ENCODE data around the gene APBA1.

APBA1 gene

DNA sequence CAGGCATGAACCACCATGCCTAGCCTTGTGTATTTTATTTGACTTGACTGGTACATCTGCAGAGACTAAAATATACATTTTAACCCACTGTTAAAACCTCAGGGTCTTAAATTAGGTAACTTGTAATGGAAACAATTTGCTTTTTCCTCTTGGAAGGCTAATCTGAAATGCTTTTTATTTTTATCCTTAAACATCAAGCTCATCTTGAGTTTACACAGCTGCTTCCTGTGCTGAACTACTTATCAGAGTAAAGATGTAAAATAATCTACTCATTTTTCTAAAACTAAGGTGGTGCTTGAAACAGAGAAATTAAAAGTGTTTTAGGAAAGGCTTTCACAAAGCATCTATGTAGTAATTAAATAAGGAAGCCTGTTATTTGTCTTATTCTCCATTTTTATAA lies 203.0 kb downstream of the APBA1 start:
- H3K4me1 Mint-ChIP-seq, result no peaks in the 10 kb centered on the region
- DNase-seq (ENCODE audit: low spot score in 2 of 2) (no peak), ATAC-seq (ENCODE audit: low read depth) (no peak)
- no peak overlapping the region for H3K27ac Mint-ChIP-seq
- H3K27me3 Mint-ChIP-seq, result peaks cover 6% of the 10 kb centered on the region
- H3K9me3 Mint-ChIP-seq, result no peaks in the 10 kb centered on the region
- H3K4me3 Mint-ChIP-seq, result no peak overlapping the region
- H3K36me3 Mint-ChIP-seq, result no peaks in the 10 kb centered on the region

DNA sequence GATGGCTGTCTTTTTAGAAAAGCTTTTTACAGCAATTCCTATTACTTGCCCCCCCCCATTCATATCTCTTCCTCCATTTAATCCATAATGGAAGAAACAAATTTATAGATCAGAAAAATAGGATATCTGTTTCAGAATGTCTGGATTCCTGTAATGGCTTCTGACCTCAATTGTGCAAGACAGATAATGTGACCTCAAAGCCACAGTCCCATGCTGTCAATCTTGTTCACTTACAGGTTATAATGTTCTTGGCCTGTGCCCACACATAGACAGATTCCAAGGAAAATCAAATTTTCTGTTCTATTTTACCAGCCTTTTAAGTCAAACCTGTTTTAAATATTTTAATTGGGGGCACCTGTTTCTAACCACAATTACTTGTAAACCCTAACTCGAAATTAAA lies 203.8 kb downstream of the APBA1 start:
- DNase-seq (ENCODE audit: low spot score in 2 of 2) (no peak), ATAC-seq (ENCODE audit: low read depth) (no peak)
- Mint-ChIP-seq H3K27ac (no peak overlapping the region), H3K36me3 (no peaks in the 10 kb centered on the region), H3K9me3 (no peaks in the 10 kb centered on the region), H3K27me3 (peaks cover 6% of the 10 kb centered on the region), H3K4me1 (no peaks in the 10 kb centered on the region), H3K4me3 (no peak overlapping the region)

DNA sequence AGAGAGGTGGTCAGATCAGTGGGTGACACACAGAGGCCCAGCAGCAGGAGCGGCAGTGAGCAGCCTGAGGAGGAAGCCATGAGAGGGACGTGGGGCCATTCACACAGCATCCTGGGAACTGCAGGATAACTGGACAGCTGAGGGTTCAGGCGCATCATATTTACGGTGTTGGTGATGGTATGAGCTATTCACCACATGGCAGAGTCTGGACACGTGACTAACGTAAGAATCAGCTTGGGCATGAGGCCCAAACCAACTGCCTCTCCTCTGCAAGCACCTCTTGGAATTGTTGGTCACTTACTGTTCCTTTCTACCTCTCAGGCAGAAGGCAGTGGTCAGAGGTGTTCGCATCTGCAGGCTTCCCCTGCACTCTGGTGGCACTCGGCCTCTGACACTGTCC lies 206.0 kb downstream of the APBA1 start:
- no peak for DNase-seq (ENCODE audit: low spot score in 2 of 2)

DNA sequence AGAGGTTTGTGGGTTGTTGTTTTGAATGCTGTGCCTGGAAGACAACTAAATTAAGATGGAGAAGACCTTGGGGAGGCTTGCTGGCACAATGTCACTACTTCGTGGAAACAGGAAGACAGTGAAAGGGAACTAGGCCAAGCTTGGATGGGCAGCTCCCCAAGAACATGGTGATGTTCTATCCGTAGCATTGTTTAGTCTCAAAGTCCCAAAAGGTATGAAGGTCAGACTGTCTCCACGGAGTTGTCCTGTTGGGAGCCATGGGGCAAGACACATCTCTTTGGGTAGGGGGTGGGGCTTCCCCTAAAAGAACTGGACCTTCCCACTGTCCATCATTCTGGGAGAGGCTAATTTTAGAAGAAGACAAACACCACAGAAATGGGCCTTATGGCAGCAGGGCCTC lies 206.7 kb downstream of the APBA1 start:
- Mint-ChIP-seq H3K36me3 (no peaks in the 10 kb centered on the region), H3K27me3 (peaks cover 2% of the 10 kb centered on the region), H3K27ac (no peak overlapping the region), H3K4me3 (no peak overlapping the region), H3K4me1 (no peaks in the 10 kb centered on the region), H3K9me3 (no peaks in the 10 kb centered on the region)
- DNase-seq (ENCODE audit: low spot score in 2 of 2), result no peak
- no peak for ATAC-seq (ENCODE audit: low read depth)

More for the DNA sequence above, 206.0 kb downstream of the APBA1 start:
- H3K9me3 Mint-ChIP-seq, result no peaks in the 10 kb centered on the region
- no peak for ATAC-seq (ENCODE audit: low read depth)
- no peak overlapping the region for H3K4me3 Mint-ChIP-seq
- H3K36me3 Mint-ChIP-seq, result no peaks in the 10 kb centered on the region
- H3K27me3 Mint-ChIP-seq, result peaks cover 2% of the 10 kb centered on the region
- H3K27ac Mint-ChIP-seq, result no peak overlapping the region
- H3K4me1 Mint-ChIP-seq, result no peaks in the 10 kb centered on the region

DNA sequence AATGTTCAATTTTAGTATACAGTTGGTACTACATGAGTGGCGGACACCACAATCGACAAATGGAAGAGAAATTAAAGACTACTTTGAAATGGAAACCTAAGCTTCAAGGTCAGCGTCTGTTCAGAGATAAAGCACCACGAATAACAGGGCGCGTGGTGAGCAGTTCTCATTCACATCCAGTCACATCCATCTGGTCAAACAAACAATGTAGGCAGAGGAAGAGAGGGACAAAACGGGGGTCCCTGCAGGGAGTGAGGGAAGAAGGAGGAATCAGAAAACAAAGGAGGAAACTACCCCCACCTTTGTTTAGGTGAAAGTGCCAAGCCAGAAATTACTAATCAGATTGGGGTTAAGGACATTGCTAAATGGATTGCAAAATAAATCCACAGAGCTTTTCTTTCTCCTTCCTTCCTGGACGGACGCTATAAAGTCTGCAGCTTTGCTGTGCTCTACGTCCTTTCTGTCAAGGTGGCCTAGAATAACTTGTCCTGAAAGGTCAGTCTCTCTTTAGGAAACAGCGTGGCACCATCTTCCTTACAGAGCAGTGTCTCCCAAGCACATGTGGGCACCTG lies 208.6 kb downstream of the APBA1 start:
- H3K36me3 Mint-ChIP-seq, result no peaks in the 10 kb centered on the region
- no peaks in the 10 kb centered on the region for H3K4me1 Mint-ChIP-seq
- H3K9me3 Mint-ChIP-seq, result no peaks in the 10 kb centered on the region
- DNase-seq (ENCODE audit: low spot score in 2 of 2), result no peak
- H3K27ac Mint-ChIP-seq, result no peak overlapping the region
- H3K27me3 Mint-ChIP-seq, result peaks cover 2% of the 10 kb centered on the region
- H3K4me3 Mint-ChIP-seq, result no peak overlapping the region
- no peak for ATAC-seq (ENCODE audit: low read depth)

DNA sequence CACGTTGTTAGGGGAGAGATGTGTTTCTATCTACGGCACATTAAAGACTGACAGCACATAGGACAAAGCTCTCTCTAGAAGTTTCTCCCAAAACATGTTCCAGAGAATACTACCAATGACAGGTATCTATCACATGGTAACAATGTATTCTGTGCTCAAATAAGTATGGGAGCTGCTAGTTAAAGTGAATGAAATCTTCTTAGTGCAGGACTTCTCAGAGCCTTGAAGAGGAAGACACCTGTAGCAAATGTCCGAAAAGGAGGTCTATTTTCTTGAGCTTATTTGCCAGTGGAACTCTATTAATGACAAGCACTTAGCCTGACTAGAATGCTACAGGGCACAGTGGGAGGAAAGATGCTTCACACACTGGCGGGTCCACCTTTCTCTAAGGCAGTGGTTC lies 209.8 kb downstream of the APBA1 start:
- Mint-ChIP-seq H3K27me3 (peaks cover 2% of the 10 kb centered on the region), H3K4me1 (no peaks in the 10 kb centered on the region), H3K36me3 (no peaks in the 10 kb centered on the region), H3K9me3 (no peaks in the 10 kb centered on the region), H3K4me3 (no peak overlapping the region), H3K27ac (no peak overlapping the region)
- no peak for DNase-seq (ENCODE audit: low spot score in 2 of 2)
- ATAC-seq (ENCODE audit: low read depth), result no peak

DNA sequence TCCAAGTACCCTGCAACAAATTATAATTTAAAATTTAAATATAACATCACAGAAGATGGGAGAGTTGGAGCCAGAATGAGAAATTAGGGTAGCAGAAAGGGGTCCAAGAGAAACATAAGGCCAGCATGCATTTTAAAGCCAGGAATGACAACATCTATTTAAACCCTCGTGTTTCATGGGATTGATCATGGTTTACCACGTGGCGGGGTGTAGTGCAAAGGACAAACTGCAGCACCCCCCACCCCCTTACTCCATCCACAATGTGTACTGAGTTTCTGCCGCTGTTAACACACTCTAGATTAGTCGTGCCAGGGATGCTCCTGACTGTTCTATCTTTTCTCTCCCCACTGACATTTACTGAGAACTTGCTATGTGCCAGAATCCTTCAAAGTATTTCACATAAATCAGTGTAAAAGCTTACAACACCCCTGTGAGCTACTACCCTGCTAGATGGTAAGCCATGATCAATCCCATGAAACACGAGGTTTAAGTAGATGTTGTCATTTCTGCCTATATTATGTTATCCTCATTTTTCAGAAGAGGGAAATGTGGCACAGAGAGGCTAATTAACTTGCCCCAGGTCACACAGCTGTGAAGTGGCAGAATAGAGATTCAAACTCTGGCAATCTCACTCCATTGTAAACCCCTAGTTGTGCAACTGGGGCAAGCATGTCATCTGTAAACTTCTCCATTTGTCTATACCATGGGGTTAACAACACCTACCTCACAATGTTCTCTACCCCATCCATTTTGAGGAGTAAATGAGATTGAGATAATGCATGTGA lies 210.9 kb downstream of the APBA1 start:
- Mint-ChIP-seq H3K27ac (no peak overlapping the region), H3K9me3 (no peaks in the 10 kb centered on the region), H3K4me1 (no peaks in the 10 kb centered on the region), H3K27me3 (peaks cover 2% of the 10 kb centered on the region), H3K4me3 (no peak overlapping the region), H3K36me3 (no peaks in the 10 kb centered on the region)
- DNase-seq (ENCODE audit: low spot score in 2 of 2) (no peak), ATAC-seq (ENCODE audit: low read depth) (no peak)

DNA sequence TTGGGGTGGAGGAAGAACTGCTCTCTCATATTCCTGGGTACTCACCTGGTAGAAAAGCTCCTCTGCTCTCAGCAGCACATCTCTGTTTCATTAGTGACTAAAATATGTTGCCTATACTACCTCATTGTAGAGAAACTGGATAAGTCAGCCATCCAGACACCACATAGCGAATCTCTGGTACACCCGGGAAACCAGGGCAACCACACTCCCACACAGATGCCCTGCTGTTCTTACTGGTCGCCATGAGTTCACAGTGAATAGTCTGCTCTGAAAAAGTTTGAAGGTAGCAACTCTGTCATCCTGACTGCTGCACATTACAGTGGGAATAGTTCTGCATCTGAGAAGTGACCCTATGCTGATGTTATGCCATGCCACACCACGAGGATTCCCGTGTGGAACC lies 212.2 kb downstream of the APBA1 start:
- Mint-ChIP-seq H3K27ac (no peak overlapping the region), H3K4me1 (no peaks in the 10 kb centered on the region), H3K36me3 (no peaks in the 10 kb centered on the region), H3K4me3 (no peak overlapping the region), H3K27me3 (peaks cover 2% of the 10 kb centered on the region), H3K9me3 (no peaks in the 10 kb centered on the region)
- DNase-seq (ENCODE audit: low spot score in 2 of 2) (no peak), ATAC-seq (ENCODE audit: low read depth) (no peak)

DNA sequence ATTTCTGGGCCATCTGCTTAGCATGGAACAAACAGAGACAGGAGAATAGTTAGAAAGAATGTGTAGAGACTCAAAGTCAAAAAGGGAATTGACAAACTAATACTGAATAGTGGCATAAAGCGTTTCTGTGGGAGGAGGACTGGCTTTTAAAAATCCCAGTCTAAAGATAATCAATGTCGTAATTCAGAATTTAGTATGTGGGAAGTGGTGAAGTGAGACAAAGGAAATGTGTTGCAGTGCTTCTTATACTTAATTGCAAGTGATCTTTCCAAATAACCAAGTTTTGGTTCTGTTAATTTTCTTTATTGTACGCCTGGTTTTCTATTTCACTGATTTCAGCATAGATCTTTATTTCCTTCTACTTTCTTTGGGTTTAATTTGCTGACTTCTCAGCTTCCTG lies 214.0 kb downstream of the APBA1 start:
- no peak for ATAC-seq (ENCODE audit: low read depth)

DNA sequence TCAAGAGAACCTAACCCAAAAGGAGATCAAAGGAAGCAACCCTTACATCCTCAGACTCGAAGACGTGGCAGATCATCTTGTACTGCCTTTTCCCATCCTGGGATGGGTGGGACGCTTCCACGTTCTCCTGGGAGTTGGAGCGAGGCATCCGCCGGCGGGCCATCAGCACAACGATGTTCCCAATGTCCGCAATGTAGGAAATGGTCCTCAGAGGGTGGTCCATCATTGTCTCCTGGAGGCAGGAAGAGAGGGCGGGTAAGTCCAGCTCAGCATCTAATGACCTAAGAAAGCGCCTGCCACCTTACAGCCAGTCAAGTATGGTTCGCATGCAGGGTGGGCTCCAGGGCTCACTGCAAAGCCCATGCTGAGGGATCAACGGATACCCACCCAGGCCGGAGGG lies 216.0 kb downstream of the APBA1 start:
- DNase-seq (ENCODE audit: low spot score in 2 of 2) (no peak), ATAC-seq (ENCODE audit: low read depth) (no peak)
- Mint-ChIP-seq H3K4me1 (no peaks in the 10 kb centered on the region), H3K9me3 (no peaks in the 10 kb centered on the region), H3K36me3 (no peaks in the 10 kb centered on the region), H3K27ac (no peak overlapping the region), H3K4me3 (no peak overlapping the region), H3K27me3 (peaks cover 2% of the 10 kb centered on the region)

More for the DNA sequence above, 214.0 kb downstream of the APBA1 start:
- peaks cover 2% of the 10 kb centered on the region for H3K27me3 Mint-ChIP-seq
- no peaks in the 10 kb centered on the region for H3K9me3 Mint-ChIP-seq
- no peak overlapping the region for H3K27ac Mint-ChIP-seq
- H3K4me1 Mint-ChIP-seq, result no peaks in the 10 kb centered on the region
- no peaks in the 10 kb centered on the region for H3K36me3 Mint-ChIP-seq
- DNase-seq (ENCODE audit: low spot score in 2 of 2), result no peak
- H3K4me3 Mint-ChIP-seq, result no peak overlapping the region

DNA sequence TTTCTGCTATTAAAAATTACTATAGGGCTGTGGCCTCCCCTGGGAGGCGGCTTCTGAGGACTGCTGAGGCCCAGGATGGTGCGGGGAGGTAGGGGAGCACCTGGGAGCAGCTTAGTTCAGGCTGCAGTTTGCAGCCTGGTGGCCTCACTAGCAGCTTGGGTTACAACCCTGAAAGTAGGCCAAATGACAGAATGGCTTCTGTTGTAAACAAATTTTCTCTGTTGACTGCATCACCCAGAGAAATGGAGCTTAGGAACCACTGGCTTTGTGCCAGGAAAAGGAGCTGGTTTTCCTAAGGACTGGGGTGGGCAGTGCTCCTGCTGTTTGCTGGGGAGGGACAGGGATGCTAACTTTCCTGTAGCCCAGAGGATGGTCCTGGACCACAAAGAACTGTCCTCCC lies 216.9 kb downstream of the APBA1 start:
- H3K36me3 Mint-ChIP-seq, result no peaks in the 10 kb centered on the region
- no peaks in the 10 kb centered on the region for H3K4me1 Mint-ChIP-seq
- H3K9me3 Mint-ChIP-seq, result no peaks in the 10 kb centered on the region
- H3K4me3 Mint-ChIP-seq, result no peak overlapping the region
- DNase-seq (ENCODE audit: low spot score in 2 of 2) (no peak), ATAC-seq (ENCODE audit: low read depth) (no peak)
- H3K27ac Mint-ChIP-seq, result no peak overlapping the region
- peaks cover 2% of the 10 kb centered on the region for H3K27me3 Mint-ChIP-seq

DNA sequence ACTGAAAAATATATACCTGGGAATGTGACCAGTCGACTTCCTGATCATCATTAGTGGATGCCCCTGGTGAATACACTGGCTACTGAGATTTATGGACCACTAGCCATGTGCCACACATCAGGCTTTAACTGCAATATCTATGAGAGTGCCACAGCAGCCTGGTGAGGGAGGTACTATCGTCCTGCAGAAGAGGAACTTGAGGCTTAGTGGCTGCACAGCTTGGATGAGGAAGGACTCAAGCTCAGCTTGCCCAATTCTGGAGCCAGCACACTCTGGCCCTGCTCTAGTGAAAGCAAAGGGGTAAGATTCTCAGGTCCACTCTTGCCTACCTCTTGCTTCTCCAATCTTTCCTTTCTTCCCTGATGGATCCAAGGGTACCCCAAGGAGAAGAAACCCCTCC lies 217.8 kb downstream of the APBA1 start:
- no peak overlapping the region for H3K27ac Mint-ChIP-seq
- H3K27me3 Mint-ChIP-seq, result peaks cover 2% of the 10 kb centered on the region
- H3K4me1 Mint-ChIP-seq, result no peaks in the 10 kb centered on the region
- DNase-seq (ENCODE audit: low spot score in 2 of 2) (no peak), ATAC-seq (ENCODE audit: low read depth) (no peak)
- H3K4me3 Mint-ChIP-seq, result no peak overlapping the region
- no peaks in the 10 kb centered on the region for H3K36me3 Mint-ChIP-seq
- no peaks in the 10 kb centered on the region for H3K9me3 Mint-ChIP-seq

DNA sequence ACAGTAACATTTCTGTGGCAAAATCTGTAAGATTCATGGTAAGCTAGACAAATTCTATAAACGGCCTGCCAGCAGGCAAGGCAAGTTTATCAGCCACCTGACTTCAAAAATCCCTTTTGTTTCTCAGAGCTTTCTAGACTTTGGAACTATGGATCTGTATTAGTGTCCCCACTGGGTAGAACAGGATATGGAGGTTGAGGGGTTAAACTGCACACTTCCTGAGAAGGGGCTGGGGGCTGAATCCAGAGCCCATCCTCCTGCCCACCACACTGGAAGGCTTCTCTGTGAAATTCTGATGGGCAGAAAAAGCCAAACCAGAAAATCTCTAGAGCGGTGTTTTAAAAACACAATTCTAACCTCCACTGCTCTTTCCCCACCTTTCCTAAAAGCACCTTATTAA lies 218.4 kb downstream of the APBA1 start:
- ATAC-seq (ENCODE audit: low read depth) (no peak), DNase-seq (ENCODE audit: low spot score in 2 of 2) (no peak)
- Mint-ChIP-seq H3K27ac (no peak overlapping the region), H3K4me1 (no peaks in the 10 kb centered on the region), H3K27me3 (peaks cover 2% of the 10 kb centered on the region), H3K4me3 (no peak overlapping the region), H3K9me3 (no peaks in the 10 kb centered on the region), H3K36me3 (no peaks in the 10 kb centered on the region)

DNA sequence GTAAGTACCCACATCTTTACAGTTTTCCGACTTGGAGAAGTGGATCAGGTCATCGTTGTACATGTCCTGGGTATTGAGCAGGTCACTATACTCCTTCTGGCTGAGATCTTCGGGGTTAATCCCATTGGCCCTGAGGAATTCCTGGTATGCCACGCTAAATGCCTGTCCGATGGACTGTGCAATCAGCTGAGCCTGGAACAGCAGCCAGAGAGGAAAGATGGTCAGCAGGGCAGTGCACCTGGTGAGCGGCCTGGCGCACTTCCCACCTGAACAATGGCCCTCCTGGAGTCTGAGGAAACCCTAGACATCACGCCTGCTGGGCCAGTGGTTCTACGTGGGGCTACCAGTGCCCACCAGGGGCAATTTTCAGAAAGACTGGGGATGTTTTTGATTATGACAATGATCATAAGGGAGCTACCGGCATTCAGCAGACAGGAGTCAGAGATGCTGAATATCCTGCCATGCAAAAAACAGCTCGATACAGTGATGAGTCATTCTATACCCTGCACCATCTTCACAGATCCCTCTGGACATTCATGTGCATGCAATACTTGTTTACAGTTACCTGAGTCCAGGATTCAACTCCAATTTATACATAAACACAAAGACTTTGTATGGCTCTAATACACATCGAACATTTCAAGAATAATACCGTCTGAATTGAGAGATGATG lies 219.9 kb downstream of the APBA1 start:
- no peak overlapping the region for H3K4me3 Mint-ChIP-seq
- ATAC-seq (ENCODE audit: low read depth) (no peak), DNase-seq (ENCODE audit: low spot score in 2 of 2) (no peak)
- peaks cover 8% of the 10 kb centered on the region for H3K27me3 Mint-ChIP-seq
- no peaks in the 10 kb centered on the region for H3K36me3 Mint-ChIP-seq
- no peaks in the 10 kb centered on the region for H3K4me1 Mint-ChIP-seq
- no peak overlapping the region for H3K27ac Mint-ChIP-seq
- H3K9me3 Mint-ChIP-seq, result peaks cover 2% of the 10 kb centered on the region

Data from memory B cell (primary cell).